AG04449 (cell line): ENCODE data around the gene RIC1.
"Not testable (repeated sequence)": the region's sequence is repeated elsewhere in the genome, so short reads cannot be mapped to it uniquely, and the experiment has no call there.

Source experiments
- CTCF ChIA-PET: fragments of 350-600 bp; formaldehyde crosslinking; extraction: SDS; loops from one replicate; lab custom pipeline; 2021; ENCODE audit warnings: antibody characterized with exemption; lab: Yijun Ruan, JAX
- POLR2A ChIA-PET: fragments of 400-600, 350-600 bp; formaldehyde crosslinking; extraction: SDS; loops from one replicate; lab custom pipeline; 2020; ENCODE audit warnings: antibody characterized with exemption, inconsistent platforms; lab: Yijun Ruan, JAX
- DNase-seq: peaks from one replicate; pipeline ENCODE4 v3.0.0-alpha.2; 2010; ENCODE audit warnings: low read depth, low spot score
- H3K4me3 ChIP-seq: 2 replicates; pipeline ENCODE4 v1.5.1; 2011; ENCODE audit warnings: low read depth, mild to moderate bottlenecking, control low read depth, low read length
- TF ChIP-seq, protein P1 (sequence below): IDR thresholded peaks from one replicate; pipeline ENCODE4 v1.5.1; 2011; ENCODE audit warnings: mild to moderate bottlenecking, moderate library complexity, low read length, control low read depth, inconsistent platforms; ENCODE audit not compliant: insufficient read depth; ENCODE audit errors: missing control alignments

RIC1 gene

DNA sequence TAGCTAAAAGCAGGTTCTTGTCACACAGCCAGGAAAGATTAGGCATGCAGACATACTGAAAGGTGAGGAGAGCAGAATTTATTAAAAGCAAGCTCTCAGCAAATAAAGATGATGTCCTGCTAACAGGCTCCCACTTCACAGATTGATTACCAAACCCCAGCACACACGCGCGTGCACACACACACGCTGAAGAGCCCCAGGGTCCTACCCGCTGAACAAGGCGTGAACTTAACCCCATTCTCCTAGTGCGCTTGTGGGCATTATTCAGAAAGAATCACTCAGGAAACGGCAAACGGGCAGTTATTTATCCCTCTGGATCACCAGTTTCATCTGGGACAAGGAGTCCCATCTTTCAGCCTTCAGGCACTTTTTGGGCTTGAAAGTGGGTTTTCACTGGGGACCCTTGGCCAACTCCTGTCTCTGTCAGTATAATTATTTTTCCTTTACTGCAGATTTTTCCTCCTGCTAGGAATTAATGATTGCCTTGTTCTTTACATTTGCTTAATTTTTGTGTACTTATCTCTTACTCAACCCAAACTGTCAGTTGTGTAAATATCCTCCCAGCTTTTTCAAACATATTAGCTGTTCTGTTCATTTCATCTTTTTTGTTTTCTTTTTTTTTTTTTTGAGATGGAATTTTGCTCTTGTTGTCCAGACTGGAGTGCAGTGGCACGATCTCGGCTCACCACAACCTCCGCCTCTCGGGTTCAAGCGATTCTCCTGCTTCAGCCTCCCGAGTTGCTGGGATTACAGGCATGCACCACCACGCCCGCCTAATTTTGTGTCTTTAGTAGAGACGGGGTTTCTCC lies 92.6 kb downstream of the RIC1 start:
- TF ChIP-seq, protein P1, sequence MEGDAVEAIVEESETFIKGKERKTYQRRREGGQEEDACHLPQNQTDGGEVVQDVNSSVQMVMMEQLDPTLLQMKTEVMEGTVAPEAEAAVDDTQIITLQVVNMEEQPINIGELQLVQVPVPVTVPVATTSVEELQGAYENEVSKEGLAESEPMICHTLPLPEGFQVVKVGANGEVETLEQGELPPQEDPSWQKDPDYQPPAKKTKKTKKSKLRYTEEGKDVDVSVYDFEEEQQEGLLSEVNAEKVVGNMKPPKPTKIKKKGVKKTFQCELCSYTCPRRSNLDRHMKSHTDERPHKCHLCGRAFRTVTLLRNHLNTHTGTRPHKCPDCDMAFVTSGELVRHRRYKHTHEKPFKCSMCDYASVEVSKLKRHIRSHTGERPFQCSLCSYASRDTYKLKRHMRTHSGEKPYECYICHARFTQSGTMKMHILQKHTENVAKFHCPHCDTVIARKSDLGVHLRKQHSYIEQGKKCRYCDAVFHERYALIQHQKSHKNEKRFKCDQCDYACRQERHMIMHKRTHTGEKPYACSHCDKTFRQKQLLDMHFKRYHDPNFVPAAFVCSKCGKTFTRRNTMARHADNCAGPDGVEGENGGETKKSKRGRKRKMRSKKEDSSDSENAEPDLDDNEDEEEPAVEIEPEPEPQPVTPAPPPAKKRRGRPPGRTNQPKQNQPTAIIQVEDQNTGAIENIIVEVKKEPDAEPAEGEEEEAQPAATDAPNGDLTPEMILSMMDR: no peak
- ChIA-PET POLR2A (no interaction called here), CTCF (no interaction called here)
- DNase-seq: no peak
- H3K4me3 ChIP-seq: no peak overlapping the region

DNA sequence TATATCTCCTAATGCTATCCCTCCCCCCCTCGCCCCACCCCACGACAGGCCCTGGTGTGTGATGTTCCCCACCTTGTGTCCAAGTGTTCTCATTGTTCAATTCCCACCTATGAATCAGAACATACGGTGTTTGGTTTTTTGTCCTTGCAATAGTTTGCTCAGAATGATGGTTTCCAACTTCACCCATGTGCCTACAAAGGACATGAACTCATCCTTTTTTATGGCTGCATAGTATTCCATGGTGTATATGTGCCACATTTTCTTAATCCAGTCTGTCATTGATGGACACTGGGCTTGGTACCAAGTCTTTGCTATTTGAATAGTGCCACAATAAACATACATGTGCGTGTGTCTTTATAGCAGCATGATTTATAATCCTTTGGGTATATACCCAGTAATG lies 93.8 kb downstream of the RIC1 start:
- POLR2A ChIA-PET, CTCF ChIA-PET, DNase-seq, H3K4me3 ChIP-seq: not testable (repeated sequence)

DNA sequence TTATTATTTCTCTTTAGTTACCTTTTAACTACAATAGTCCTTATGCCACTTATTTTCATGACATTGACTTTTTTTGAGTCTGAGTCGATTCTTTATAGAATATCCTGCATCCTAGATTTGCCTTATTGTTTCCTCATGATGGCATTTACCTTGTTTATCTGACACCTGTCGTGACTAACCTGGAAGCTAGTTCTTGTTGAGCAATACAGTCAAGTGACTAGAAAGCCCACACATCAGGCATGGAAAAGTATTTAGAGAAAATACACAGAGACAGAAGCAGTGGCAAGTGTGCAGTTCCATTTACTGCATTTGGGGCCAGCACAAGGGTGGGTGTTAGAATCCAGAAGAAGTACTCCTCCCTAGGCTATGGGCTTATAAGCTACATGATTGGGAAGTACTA lies 106.2 kb downstream of the RIC1 start:
- H3K4me3 ChIP-seq: no peak overlapping the region
- TF ChIP-seq, protein P1: no peak
- no peak for DNase-seq
- ChIA-PET CTCF (no interaction called here), POLR2A (no interaction called here)

DNA sequence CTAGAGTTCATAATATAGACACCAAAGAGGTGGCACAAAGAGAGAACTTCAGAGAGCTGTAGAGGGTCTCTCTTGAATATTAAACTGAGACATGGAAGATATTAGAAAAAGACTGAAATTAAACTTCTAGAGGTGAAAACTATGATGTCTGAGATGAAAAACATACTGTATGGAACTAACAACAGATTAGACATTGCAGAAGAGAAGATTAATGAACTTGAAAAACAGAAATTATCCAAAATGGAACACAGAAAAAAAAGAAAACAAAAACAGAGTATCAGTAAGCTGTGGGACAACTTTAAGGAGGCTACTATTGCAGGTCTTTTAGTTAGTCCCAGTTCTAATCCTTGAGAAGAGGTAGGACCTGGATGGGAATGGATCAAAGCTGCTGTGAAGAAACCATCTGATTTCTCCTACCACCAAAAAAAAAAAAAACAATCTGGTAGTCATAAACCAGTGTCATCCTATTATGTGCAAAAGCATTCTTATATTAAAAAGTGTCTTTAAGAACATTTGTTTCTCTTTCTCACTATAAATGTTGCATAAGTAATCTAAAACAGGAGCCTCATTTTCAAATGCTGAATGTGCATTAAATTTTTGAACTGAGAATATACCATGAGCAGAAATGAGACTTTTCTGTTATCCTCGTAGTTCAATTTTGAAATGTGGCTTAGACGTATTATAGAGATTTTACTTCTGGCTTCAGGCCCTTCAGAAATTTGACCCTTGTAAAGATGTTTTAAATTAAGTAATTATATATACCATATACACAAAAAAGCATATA lies 107.8 kb downstream of the RIC1 start:
- ChIA-PET POLR2A (interaction anchor here (0.8 kb wide), 1 partner anchor 108 kb away, joined by 3 read pairs; the partner anchor contains the start of gene RIC1), CTCF (no interaction called here)
- DNase-seq: no peak
- TF ChIP-seq, protein P1: no peak
- H3K4me3 ChIP-seq: no peak overlapping the region

DNA sequence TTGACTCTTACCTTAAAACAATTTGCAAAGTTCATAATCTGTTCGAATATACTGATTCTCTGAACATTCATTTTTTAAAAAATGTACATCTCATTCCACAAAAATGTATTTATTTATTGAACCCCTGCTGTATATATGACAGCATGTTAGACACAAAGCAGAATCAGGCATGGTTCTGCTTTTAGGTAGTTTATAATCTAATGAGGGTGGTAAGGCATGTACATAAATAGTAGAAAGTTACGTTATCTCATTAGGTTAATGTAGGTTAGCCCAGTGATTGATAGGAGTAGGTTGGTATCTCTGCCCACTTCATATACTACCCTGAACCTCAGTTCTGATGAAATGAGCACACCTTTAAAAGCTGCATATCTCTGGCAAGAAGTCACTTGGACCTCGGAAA lies 114.2 kb downstream of the RIC1 start:
- no peak overlapping the region for H3K4me3 ChIP-seq
- TF ChIP-seq, protein P1: no peak
- POLR2A ChIA-PET: no interaction called here
- CTCF ChIA-PET: interaction anchor here (1.4 kb wide), 1 partner anchor 142 kb away, joined by 4 read pairs; no protein-coding TSS in a partner anchor
- DNase-seq: no peak

DNA sequence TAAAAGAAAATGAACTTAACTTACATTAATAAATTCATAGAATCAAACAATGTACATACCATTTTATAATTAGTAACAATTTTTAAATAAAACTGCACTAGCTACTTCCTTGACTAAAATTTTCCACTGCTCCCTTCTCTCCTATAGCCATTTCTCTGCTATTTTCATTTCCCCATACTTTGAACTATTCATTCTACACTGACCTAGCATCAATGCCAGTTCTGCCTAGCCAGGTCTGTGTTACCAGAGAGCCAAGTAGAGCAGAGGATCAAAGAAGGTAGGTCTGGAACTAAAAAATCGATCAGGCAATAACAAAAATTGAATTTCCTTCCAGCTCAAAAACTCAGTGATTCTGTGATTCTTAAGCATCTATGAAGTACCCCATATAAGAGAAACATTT lies 119.5 kb downstream of the RIC1 start:
- TF ChIP-seq, protein P1: no peak
- no peak overlapping the region for H3K4me3 ChIP-seq
- CTCF ChIA-PET: no interaction called here
- DNase-seq: no peak
- POLR2A ChIA-PET: no interaction called here
